K562 (cell line): ENCODE data around the gene GPSM3. TPM values are rescaled to one million over a fixed set of nuclear protein-coding genes. Genes with fewer than 3 reads are reported as not detected.

Experiments
- ATAC-seq: fragments of 200-7000 bp; cut with Tn5 transposase; 3 replicates; pipeline ENCODE4 v1.9.1; 2020; ENCODE audit warnings: moderate library complexity
- BruUV-seq: library from RNA; stranded (reverse); fragments of 400-500 nt; replicated peaks from 2 replicates; lab custom pipeline; 2021; lab: Mats Ljungman, UMichigan
- CTCF ChIA-PET: fragments of 300-600 bp; formaldehyde crosslinking; extraction: SDS; loops from one replicate; lab custom pipeline; 2021; ENCODE audit warnings: low intra/inter-chr PET ratio; lab: Yijun Ruan, JAX
- POLR2A ChIA-PET: fragments of 300-600, 350-650 bp; sonication (Branson Sonifier 250); formaldehyde crosslinking; extraction: SDS; loops from one replicate; lab custom pipeline; 2021; ENCODE audit warnings: antibody characterized with exemption, inconsistent platforms; lab: Yijun Ruan, JAX
- DNase-seq, 4 experiments: peaks; one replicate each; pipeline versions ENCODE4 v3.0.0 to v3.0.0-alpha.2; 2011 to 2018; ENCODE audit warnings: low spot score in 3 of 4, mixed read lengths in 3 of 4; ENCODE audit errors: extremely low read depth in 1 of 4
- FAIRE-seq: peaks from 2 replicates; lab custom pipeline; 2011; peaks lifted over from hg19 to GRCh38; lab: Jason Lieb, UNC
- H2AFZ ChIP-seq: 2 replicates; pipeline ENCODE4 v1.6.0; 2011; ENCODE audit warnings: low read depth, low read length, control low read depth, inconsistent platforms
- H3K27ac ChIP-seq: fragments of 200-600 bp; 3 replicates; pipeline ENCODE4 v1.8.0; 2011; ENCODE audit warnings: low read depth, mild to moderate bottlenecking, control low read depth, inconsistent platforms, low read length, moderate library complexity, mixed read lengths; ENCODE audit errors: extremely low read depth
- H3K27me3 ChIP-seq, 2 experiments: fragments of 300-600 bp in 1 of 2; 2 replicates in 1 of 2; 3 replicates in 1 of 2; pipeline versions ENCODE4 v1.6.0 to v1.8.0; 2011; ENCODE audit warnings: inconsistent platforms in 2 of 2, low read length in 2 of 2, mild to moderate bottlenecking in 1 of 2, mixed read lengths in 1 of 2, moderate library complexity in 1 of 2; ENCODE audit not compliant: control insufficient read depth in 2 of 2, insufficient read depth in 2 of 2
- H3K36me3 ChIP-seq: fragments of 300-600 bp; 3 replicates; pipeline ENCODE4 v1.8.0; 2011; ENCODE audit warnings: mild to moderate bottlenecking, low read length, inconsistent platforms; ENCODE audit not compliant: control insufficient read depth, insufficient read depth
- H3K4me1 ChIP-seq, 2 experiments: fragments of 200-600 bp in 1 of 2; replicated peaks in 1 of 2; 2 replicates in 1 of 2; 3 replicates in 1 of 2; pipeline versions ENCODE4 v1.5.1 to v1.8.0; 2011; ENCODE audit warnings: inconsistent platforms in 2 of 2, low read length in 2 of 2, mild to moderate bottlenecking in 1 of 2, mixed read lengths in 1 of 2, moderate library complexity in 1 of 2; ENCODE audit not compliant: control insufficient read depth in 2 of 2, insufficient read depth in 2 of 2
- H3K4me2 ChIP-seq: 2 replicates; pipeline ENCODE4 v1.6.1; 2011; ENCODE audit warnings: low read length, control low read depth, inconsistent platforms, mixed read lengths; ENCODE audit not compliant: insufficient read depth
- H3K4me3 ChIP-seq: fragments of 200-600 bp; sonication (generic), shearing (Covaris generic); 2 replicates; pipeline ENCODE4 v1.5.1; 2016; ENCODE audit warnings: control low read depth, inconsistent platforms
- H3K79me2 ChIP-seq: fragments of 200-600 bp; 3 replicates; pipeline ENCODE4 v1.8.0; 2011; ENCODE audit warnings: low read length, inconsistent platforms; ENCODE audit not compliant: control insufficient read depth, insufficient read depth
- H3K9ac ChIP-seq, 2 experiments: 2 replicates each; pipeline versions ENCODE4 v1.6.0 to v1.6.1; 2011; ENCODE audit warnings: low read depth in 2 of 2, low read length in 2 of 2, control low read depth in 1 of 2, inconsistent platforms in 1 of 2, mild to moderate bottlenecking in 1 of 2, mixed read lengths in 1 of 2; ENCODE audit not compliant: insufficient read depth in 1 of 2
- H3K9me1 ChIP-seq: one replicate; pipeline ENCODE4 v1.6.0; 2011; ENCODE audit warnings: inconsistent platforms, mild to moderate bottlenecking, low read length, moderate library complexity; ENCODE audit not compliant: control insufficient read depth, insufficient read depth
- H3K9me3 ChIP-seq: replicated peaks from 2 replicates; pipeline ENCODE4 v1.5.1; 2011; ENCODE audit warnings: low read depth, low read length, inconsistent platforms; ENCODE audit not compliant: control insufficient read depth, insufficient read depth
- H4K20me1 ChIP-seq: replicated peaks from 2 replicates; pipeline ENCODE4 v1.6.1; 2011; ENCODE audit warnings: low read length, inconsistent platforms, mixed read lengths; ENCODE audit not compliant: control insufficient read depth, insufficient read depth
- SMARCB1 ChIP-seq: IDR thresholded peaks from 2 replicates; pipeline ENCODE4 v1.6.1; 2011; ENCODE audit warnings: improper control_type of control experiment, low read depth; ENCODE audit not compliant: insufficient read length
- THRB ChIP-seq: fragments of 450-650 bp; formaldehyde crosslinking; conservative IDR thresholded peaks from 2 replicates; pipeline ENCODE4 v1.4.0; 2022; ENCODE audit warnings: mild to moderate bottlenecking, missing genetic modification characterization
- ZBTB26 ChIP-seq: fragments of 450-650 bp; formaldehyde crosslinking; IDR thresholded peaks from 2 replicates; pipeline ENCODE4 v1.4.0; 2022; ENCODE audit warnings: missing genetic modification characterization
- WGBS: fragments of 100-300 bp; shearing (Covaris generic); methylation state at CpG from one replicate; pipeline ENCODE4 v1.1.6; 2016; ENCODE audit warnings: low coverage, mixed read lengths; ENCODE audit not compliant: insufficient coverage; ENCODE audit errors: missing lambda C conversion rate; 5-methylcytosine and 5-hydroxymethylcytosine counted together
- in situ Hi-C: fragments of 300-500 bp; cut with MboI; formaldehyde crosslinking; loops from 4 replicates; pipeline ENCODE4 v1.15.0; 2018; ENCODE audit warnings: inconsistent platforms, mixed read lengths
- intact Hi-C: fragments of 100-400 bp; cut with micrococcal nuclease; formaldehyde crosslinking; loops from 2 replicates; pipeline ENCODE4 v1.14.2; 2022
- polyA plus RNA-seq, 8 experiments: library from polyadenylated mRNA; depleted of rRNA in 4 of 8; stranded (reverse) in 5 of 8; unstranded in 3 of 8; fragments of >200 nt; fragmentation: Nextera tagmentation in 2 of 8; fragmentation: Illumina TruSeq in 1 of 8; extraction: Ambion mirVana in 2 of 8; extraction: Trizol in 1 of 8; gene quantifications; 2 replicates each; pipeline versions ENCODE4 v1.2.1 to v1.2.3, GENCODE V29; 2011 to 2014; ENCODE audit warnings: inconsistent platforms in 1 of 8, missing spikeins in 1 of 8
- total RNA-seq, 7 experiments: library from RNA; depleted of rRNA in 6 of 7; stranded (reverse); fragments of >200 nt in 6 of 7; fragmentation: Illumina TruSeq in 2 of 7; extraction: Trizol in 2 of 7; gene quantifications; 2 replicates each; pipeline versions ENCODE4 v1.2.1 to v1.2.3, GENCODE V29; 2011 to 2021; ENCODE audit warnings: low replicate concordance in 1 of 7
- TF ChIP-seq, protein P1 (sequence below): conservative IDR thresholded peaks from 2 replicates; pipeline ENCODE4 v1.6.1; 2011; ENCODE audit warnings: low read depth, mild to moderate bottlenecking, low read length; ENCODE audit not compliant: control insufficient read depth
- TF ChIP-seq, protein P2 (sequence below): fragments of 450-650 bp; IDR thresholded peaks from 2 replicates; pipeline ENCODE4 v1.6.1; 2016; ENCODE audit warnings: low read depth

Gene GPSM3
- total and polyA plus RNA-seq, 9 of the 15 experiments (the other 6 are each of a cell fraction or from before 2014, with no cell fraction given), result 5.3 to 42.6 (median 24.4) TPM

DNA sequence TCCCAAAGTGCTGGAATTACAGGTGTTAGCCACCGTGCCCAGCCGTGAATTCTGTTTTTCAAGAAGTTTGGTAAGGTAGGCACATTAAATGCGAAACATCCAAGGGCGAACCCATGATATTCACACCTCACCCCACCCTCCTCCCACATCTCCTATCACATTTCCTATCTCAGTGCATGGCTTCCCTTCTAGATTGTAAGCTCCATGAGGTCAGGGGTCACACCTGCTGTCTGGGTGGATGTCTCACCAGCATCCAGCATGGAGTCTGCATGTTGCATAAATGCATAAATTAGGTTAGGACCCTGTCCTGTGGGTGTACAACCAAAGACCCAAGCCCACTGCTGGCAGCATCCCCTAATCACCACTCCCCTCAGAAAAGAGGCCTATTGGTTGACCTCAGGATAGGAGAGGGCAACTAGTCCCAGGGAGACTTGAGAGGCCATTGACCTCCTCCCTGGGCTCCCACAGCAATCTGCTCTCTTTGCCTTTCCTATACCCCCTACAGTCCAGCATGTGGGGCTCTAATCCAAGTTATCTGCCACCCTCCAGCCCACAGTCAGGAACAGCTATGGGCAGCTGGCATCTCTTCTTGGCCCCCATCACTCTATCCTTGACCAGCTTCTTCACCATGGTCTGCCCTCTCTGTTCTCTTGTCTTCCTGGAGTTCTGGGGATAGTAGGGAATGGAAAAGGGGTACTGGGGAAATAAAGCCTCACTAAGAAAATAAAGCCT is 44.9 kb downstream of the GPSM3 start (continued):
- TF ChIP-seq, protein P1, sequence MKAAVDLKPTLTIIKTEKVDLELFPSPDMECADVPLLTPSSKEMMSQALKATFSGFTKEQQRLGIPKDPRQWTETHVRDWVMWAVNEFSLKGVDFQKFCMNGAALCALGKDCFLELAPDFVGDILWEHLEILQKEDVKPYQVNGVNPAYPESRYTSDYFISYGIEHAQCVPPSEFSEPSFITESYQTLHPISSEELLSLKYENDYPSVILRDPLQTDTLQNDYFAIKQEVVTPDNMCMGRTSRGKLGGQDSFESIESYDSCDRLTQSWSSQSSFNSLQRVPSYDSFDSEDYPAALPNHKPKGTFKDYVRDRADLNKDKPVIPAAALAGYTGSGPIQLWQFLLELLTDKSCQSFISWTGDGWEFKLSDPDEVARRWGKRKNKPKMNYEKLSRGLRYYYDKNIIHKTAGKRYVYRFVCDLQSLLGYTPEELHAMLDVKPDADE, result no peak

- Histone ChIP-seq H3K4me1 (peaks cover 9 to 23% of the 10 kb centered on the region in 2 experiments), H3K79me2 (no peaks in the 10 kb centered on the region), H3K36me3 (no peaks in the 10 kb centered on the region), H3K9me3 (no peaks in the 10 kb centered on the region), H3K27me3 (no peaks in the 10 kb centered on the region), H2AFZ (no peak overlapping the region), H3K4me3 (no peak overlapping the region), H4K20me1 (no peaks in the 10 kb centered on the region), H3K9me1 (no peaks in the 10 kb centered on the region), H3K9ac (no peak overlapping the region), H3K27ac (no peak overlapping the region), H3K4me2 (no peak overlapping the region)
- ChIA-PET CTCF (no interaction called here), POLR2A (interaction anchor here (0.9 to 1.6 kb wide), 2 partner anchors 15 to 30 kb away, joined by 3 to 4 read pairs; no protein-coding TSS in a partner anchor)
- DNase-seq, result no peak
- ATAC-seq, result no peak
- peak; percentile 79 for FAIRE-seq
- in situ Hi-C loops, result no loop called here
- 15% methylated on average over 4 of the region's 4 CpGs for WGBS
- no TSS peak for BruUV-seq
- intact Hi-C loops, result no loop called here
- TF ChIP-seq ZBTB26 (CRISPR knock-in tag) (0 out of 2 replicates have a peak, but pooled peaks have one; percentile 11), SMARCB1 (no peak), THRB (peak; percentile 24; the same call in 1 of the 2 replicates)
- TF ChIP-seq, protein P2, sequence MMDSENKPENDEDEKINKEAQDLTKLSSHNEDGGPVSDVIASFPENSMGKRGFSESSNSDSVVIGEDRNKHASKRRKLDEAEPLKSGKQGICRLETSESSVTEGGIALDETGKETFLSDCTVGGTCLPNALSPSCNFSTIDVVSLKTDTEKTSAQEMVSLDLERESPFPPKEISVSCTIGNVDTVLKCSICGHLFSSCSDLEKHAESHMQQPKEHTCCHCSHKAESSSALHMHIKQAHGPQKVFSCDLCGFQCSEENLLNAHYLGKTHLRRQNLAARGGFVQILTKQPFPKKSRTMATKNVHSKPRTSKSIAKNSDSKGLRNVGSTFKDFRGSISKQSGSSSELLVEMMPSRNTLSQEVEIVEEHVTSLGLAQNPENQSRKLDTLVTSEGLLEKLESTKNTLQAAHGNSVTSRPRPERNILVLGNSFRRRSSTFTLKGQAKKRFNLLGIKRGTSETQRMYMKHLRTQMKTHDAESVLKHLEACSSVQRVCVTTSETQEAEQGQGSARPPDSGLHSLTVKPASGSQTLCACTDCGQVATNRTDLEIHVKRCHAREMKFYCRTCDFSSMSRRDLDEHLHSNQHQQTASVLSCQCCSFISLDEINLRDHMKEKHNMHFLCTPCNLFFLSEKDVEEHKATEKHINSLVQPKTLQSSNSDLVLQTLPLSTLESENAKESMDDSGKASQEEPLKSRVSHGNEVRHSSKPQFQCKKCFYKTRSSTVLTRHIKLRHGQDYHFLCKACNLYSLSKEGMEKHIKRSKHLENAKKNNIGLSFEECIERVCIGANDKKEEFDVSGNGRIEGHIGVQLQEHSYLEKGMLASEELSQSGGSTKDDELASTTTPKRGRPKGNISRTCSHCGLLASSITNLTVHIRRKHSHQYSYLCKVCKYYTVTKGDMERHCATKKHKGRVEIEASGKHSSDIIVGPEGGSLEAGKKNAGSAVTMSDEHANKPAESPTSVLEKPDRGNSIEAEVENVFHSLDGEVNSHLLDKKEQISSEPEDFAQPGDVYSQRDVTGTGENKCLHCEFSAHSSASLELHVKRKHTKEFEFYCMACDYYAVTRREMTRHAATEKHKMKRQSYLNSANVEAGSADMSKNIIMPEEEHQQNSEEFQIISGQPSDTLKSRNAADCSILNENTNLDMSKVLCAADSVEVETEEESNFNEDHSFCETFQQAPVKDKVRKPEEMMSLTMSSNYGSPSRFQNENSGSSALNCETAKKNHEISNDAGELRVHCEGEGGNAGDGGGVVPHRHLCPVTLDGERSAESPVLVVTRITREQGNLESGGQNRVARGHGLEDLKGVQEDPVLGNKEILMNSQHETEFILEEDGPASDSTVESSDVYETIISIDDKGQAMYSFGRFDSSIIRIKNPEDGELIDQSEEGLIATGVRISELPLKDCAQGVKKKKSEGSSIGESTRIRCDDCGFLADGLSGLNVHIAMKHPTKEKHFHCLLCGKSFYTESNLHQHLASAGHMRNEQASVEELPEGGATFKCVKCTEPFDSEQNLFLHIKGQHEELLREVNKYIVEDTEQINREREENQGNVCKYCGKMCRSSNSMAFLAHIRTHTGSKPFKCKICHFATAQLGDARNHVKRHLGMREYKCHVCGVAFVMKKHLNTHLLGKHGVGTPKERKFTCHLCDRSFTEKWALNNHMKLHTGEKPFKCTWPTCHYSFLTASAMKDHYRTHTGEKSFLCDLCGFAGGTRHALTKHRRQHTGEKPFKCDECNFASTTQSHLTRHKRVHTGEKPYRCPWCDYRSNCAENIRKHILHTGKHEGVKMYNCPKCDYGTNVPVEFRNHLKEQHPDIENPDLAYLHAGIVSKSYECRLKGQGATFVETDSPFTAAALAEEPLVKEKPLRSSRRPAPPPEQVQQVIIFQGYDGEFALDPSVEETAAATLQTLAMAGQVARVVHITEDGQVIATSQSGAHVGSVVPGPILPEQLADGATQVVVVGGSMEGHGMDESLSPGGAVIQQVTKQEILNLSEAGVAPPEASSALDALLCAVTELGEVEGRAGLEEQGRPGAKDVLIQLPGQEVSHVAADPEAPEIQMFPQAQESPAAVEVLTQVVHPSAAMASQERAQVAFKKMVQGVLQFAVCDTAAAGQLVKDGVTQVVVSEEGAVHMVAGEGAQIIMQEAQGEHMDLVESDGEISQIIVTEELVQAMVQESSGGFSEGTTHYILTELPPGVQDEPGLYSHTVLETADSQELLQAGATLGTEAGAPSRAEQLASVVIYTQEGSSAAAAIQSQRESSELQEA, result no peak
Observed at GRCh38 chr6:32146687-32147086, 45.8 kb downstream of the GPSM3 start.
